AG04450 (cell line): ENCODE results near the gene C22orf31. TPM values are rescaled to one million over a fixed set of nuclear protein-coding genes. Genes with fewer than 3 reads are reported as not detected.
A peak's percentile ranks its signal among the peaks of the same experiment; 100 is the strongest.

Experiments used
- CTCF ChIA-PET: fragments of 300-600, 350-600 bp; formaldehyde crosslinking; extraction: SDS; loops from one replicate; lab custom pipeline; 2022; ENCODE audit warnings: antibody characterized with exemption, inconsistent platforms; lab: Charles Lee
- POLR2A ChIA-PET: fragments of 350-600 bp; formaldehyde crosslinking; extraction: SDS; loops from one replicate; lab custom pipeline; 2021; ENCODE audit warnings: antibody characterized with exemption, inconsistent platforms; lab: Yijun Ruan, JAX
- DNase-seq: peaks from one replicate; pipeline ENCODE4 v3.0.0-alpha.2; 2011; ENCODE audit warnings: low read depth, low spot score
- H3K27ac ChIP-seq: one replicate; pipeline ENCODE4 v1.5.1; 2012; ENCODE audit warnings: low read depth, low read length, control low read depth
- H3K27me3 ChIP-seq: one replicate; pipeline ENCODE4 v1.6.0; 2012; ENCODE audit warnings: low read length; ENCODE audit not compliant: control insufficient read depth, insufficient read depth
- H3K4me3 ChIP-seq: 2 replicates; pipeline ENCODE4 v1.5.1; 2011; ENCODE audit warnings: mild to moderate bottlenecking, low read depth, low read length, control low read depth
- H3K9me3 ChIP-seq: 2 replicates; pipeline ENCODE4 v1.5.1; 2012; ENCODE audit warnings: low read length; ENCODE audit not compliant: control insufficient read depth, insufficient read depth
- CTCF ChIP-seq: IDR thresholded peaks from 2 replicates; pipeline ENCODE4 v1.5.1; 2011; ENCODE audit warnings: low read depth, low read length, control low read depth, inconsistent platforms
- polyA plus RNA-seq: library from polyadenylated mRNA; depleted of rRNA; stranded (reverse); fragments of >200 nt; gene quantifications from 2 replicates; pipeline ENCODE4 v1.2.3, GENCODE V29; 2011

Gene C22orf31
- polyA plus RNA-seq, 1 experiment = 0.11 TPM

- DNase-seq = no peak
- Histone ChIP-seq H3K27me3 (no peaks in the 10 kb centered on the region), H3K27ac (peak overlapping the region; percentile 98), H3K4me3 (peak overlapping the region; percentile 51), H3K9me3 (no peaks in the 10 kb centered on the region)
- POLR2A ChIA-PET = interaction anchor here (0.7 to 1.3 kb wide), 5 partner anchors 10 to 145 kb away, joined by 3 to 16 read pairs (median 4); no protein-coding TSS in a partner anchor
- CTCF ChIA-PET = interaction anchor here (0.8 to 1.3 kb wide), 3 partner anchors 10 to 215 kb away, joined by 3 to 6 read pairs (median 3); no protein-coding TSS in a partner anchor
- TF ChIP-seq CTCF = no peak
These were observed 30.9 kb downstream of the C22orf31 start for GRCh38 chr22:29030618-29031226.

- peak overlapping the region; percentile 51 for H3K4me3 ChIP-seq
- no peaks in the 10 kb centered on the region for H3K27me3 ChIP-seq
- CTCF ChIA-PET = interaction anchor here (1.3 to 1.7 kb wide), 2 partner anchors 11 to 174 kb away, joined by 6 read pairs; no protein-coding TSS in a partner anchor
- no peaks in the 10 kb centered on the region for H3K9me3 ChIP-seq
- no peak for TF ChIP-seq CTCF
- no peak for DNase-seq
- POLR2A ChIA-PET = interaction anchor here (0.9 to 1.3 kb wide), 3 partner anchors 11 to 113 kb away, joined by 3 to 6 read pairs (median 4); no protein-coding TSS in a partner anchor
- peak overlapping the region; percentile 98 for H3K27ac ChIP-seq
These were observed 31.5 kb downstream of the C22orf31 start for GRCh38 chr22:29030016-29030617.

GRCh38 chr22:29029202-29030000 is 32.2 kb downstream of the C22orf31 start:
- CTCF ChIA-PET = interaction anchor here (1.7 kb wide), 1 partner anchor 11 kb away, joined by 6 read pairs; no protein-coding TSS in a partner anchor
- Histone ChIP-seq H3K9me3 (no peaks in the 10 kb centered on the region), H3K27ac (no peak overlapping the region), H3K4me3 (no peak overlapping the region), H3K27me3 (no peaks in the 10 kb centered on the region)
- DNase-seq = no peak
- POLR2A ChIA-PET = interaction anchor here (1.3 kb wide), 1 partner anchor 11 kb away, joined by 5 read pairs; no protein-coding TSS in a partner anchor
- TF ChIP-seq CTCF = no peak

- ChIA-PET CTCF (interaction anchor here (1.7 to 1.8 kb wide), 2 partner anchors 12 to 173 kb away, joined by 6 read pairs; no protein-coding TSS in a partner anchor), POLR2A (interaction anchor here (1.3 kb wide), 1 partner anchor 12 kb away, joined by 5 read pairs; no protein-coding TSS in a partner anchor)
- TF ChIP-seq CTCF = no peak
- Histone ChIP-seq H3K4me3 (no peak overlapping the region), H3K27ac (no peak overlapping the region), H3K27me3 (no peaks in the 10 kb centered on the region), H3K9me3 (no peaks in the 10 kb centered on the region)
- DNase-seq = no peak
These were observed 33.2 kb downstream of the C22orf31 start for GRCh38 chr22:29028468-29028867.
